ENCODE data around the gene TBCD.

The TBCD gene

GRCh38 chr17:82927661-82928601 lies 176.1 kb downstream of the TBCD start:
- no peak for DNase-seq

DNA sequence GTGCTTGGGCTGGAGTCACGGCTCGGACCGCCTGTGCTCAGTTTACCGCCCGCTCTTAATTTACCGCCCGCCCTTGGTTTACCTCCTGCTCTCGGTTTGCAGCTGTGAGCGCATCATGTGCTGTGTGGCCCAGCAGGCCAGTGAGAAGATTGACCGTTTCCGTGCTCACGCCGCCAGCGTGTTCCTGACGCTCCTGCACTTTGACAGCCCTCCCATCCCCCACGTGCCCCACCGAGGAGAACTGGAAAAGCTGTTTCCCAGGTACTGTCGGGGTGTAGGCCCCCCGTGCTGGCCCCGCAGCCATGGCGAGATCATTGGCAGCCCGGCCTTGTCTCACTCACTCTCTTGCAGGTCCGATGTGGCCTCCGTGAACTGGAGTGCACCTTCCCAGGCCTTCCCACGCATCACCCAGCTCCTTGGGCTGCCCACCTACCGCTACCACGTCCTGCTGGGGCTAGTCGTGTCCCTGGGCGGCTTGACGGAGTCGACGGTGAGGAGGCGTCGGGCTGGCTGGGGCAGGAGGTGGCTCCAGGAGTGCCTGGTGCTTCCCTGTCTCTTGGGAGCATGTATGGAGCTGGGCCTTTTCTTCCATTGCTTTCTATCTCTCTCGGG lies 177.3 kb downstream of the TBCD start:
- no peak for DNase-seq

GRCh38 chr17:82929676-82930042 lies 177.8 kb downstream of the TBCD start:
- no peak for DNase-seq

- DNase-seq: no peak
These were observed 178.4 kb downstream of the TBCD start for GRCh38 chr17:82930043-82930923.

DNA sequence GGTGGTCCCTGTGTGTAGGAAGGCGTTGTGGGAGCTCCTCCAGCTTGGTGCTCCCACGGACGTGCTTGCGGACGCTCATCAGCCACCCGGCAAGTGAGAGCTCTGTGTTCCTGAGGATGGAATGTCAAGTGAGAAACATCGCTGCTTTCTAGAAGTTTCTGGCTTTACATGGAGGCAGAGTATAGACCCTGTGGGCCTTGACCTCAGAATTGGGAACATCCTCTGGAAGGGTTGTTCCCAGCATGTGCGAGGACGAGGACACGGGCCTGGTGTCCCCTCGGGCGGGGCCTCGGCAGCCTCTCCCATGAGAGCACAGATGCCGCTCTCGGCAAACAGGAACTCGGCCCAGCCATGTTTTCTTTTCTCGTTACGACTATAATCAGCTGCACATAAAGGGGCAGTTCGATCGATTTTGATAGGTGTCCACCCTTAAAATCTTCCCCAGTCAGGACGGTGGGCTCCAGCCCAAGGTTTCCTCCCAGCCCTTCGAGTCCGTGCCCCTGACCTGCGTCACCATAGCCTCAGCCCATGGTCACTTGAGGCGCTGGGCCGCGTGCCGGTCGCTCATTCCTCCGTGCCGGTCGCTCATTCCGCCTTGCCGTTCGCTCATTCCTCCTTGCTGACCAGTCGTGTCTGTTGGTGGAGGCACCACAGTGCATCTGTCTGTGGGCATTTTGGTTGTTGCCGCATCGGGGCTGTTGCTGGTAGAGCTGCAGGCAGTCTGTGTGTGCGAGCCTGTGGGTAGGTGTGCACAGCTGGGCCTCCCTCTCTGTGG lies 179.2 kb downstream of the TBCD start:
- DNase-seq: no peak

- peak; percentile 81 for DNase-seq
These were observed 180.0 kb downstream of the TBCD start for GRCh38 chr17:82931699-82932517.

GRCh38 chr17:82932518-82933310 lies 180.8 kb downstream of the TBCD start:
- DNase-seq: peak; percentile 44

GRCh38 chr17:82933911-82934310 lies 182.0 kb downstream of the TBCD start:
- DNase-seq: no peak

DNA sequence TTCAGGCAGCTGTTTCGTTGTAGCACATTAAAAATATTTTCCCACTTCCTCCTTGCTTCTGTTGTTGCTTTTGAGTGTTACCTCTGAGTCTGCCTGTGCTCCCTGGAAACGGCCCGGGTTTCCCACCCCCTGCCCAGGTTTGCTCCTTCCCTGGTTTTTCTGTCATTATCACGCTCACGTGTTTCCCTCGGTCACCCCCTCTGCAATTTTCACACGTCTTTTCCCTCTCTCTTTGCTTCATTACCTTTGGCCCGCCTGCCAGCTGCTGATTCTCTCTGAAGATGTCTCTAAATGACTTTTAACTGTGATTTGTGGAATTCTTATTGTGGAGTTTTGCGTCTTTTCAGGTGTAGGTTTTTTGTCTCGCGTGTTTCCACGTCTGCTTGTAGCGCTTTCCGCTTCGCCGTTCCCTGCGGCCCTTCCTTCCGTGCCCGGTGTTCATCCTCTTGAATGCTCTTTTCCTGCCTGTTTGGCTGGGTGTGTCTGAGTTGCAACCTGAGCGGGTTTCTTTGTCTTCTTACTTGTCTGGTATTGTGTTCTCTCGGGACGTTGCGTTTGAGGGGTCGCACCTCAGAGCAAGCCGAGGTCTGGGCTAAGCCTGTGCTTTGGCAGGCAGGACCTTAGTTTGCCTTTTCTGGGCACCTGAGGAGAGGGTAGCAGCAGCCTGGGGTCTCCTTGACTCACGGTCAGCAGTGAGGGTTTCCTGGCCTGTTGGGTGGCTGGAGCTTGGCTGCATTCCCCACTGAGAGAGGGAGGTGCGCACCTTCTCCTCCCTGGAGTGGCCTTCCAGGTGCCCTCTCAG lies 184.3 kb downstream of the TBCD start:
- DNase-seq: no peak

GRCh38 chr17:82936768-82937171 lies 184.9 kb downstream of the TBCD start:
- no peak for DNase-seq

DNA sequence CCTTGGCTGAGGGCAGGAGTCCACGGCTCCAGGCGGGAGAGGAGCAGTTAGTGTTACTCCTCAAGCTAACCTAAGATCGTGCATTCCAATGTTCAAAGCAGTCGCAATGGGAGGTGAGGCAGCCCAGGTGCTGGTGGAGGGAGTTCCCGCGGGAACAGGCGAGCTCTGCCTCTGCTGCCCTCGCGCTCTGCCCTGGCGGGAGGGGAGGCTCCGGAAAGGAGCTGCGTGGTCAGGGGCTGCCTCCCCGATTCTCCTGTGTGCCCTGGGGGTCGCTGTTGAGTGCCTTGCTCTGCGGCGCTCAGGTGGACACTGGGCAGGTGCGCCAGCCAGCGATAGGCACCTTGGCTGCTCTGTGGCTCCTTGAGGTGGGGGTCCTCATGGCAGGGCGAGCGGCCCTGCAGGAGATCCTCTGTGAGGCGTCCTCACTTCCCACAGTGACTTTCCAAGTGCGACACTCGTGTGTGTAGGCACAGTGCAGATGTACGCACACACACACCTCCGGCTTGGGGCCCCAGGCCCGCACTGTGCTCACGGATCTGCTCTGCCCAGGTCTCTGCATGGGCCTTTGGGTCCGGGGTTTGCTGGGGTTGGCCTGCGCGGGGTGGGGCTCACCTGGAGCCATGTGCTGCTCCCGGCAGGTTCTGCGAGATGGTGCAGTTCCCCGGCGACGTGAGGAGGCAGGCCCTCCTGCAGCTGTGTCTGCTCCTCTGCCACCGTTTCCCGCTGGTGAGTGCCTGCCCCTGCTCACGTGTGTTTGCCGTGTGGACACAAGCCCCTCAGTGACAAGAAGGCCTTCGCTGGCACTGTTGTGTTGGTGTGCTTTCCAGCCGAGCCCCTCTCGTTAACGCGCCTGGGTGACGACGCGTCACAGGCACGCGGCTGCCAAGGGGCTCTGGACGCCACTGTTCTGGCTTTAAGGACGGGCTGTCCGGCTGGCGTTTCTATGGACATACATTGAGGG lies 185.8 kb downstream of the TBCD start:
- no peak for DNase-seq

GRCh38 chr17:82938486-82938872 lies 186.6 kb downstream of the TBCD start:
- DNase-seq: no peak

DNA sequence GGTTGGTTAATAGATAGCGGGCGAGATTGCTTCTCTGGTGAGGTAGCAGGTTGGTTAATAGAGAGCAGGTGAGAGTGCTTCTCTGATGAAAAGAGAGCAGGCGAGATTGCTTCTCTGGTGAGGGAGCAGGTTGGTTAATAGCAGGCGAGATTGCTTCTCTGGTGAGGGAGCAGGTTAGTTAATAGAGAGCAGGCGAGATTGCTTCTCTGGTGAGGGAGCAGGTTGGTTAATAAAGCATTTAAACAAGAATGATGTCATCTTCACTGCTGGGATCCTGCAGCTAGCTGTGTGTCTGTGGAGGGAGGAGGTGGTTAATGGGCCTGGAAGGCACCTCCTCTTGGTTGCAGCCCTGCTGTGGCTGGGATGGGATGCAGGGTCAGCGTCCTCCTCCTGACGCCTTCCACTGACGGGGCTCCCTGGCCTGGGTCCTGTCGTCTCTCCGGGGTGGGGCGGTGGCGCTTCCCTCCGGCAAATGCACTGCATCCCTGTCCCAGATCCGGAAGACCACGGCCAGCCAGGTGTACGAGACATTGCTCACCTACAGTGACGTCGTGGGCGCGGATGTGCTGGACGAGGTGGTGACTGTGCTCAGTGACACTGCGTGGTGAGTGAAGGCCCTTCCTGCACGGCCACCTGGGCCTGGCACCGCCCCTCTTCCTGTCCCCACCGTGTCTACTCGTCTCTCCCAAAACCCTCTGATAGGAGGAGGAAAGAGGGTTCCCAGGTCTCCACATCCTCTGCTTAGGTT lies 187.2 kb downstream of the TBCD start:
- DNase-seq: no peak

GRCh38 chr17:82939621-82940135 lies 187.8 kb downstream of the TBCD start:
- DNase-seq: no peak

GRCh38 chr17:82940226-82941020 lies 188.6 kb downstream of the TBCD start:
- no peak for DNase-seq
